Neuronal stem cell (in vitro differentiated cells): ENCODE results near the gene SRGN.
"Not testable (repeated sequence)": the region's sequence is repeated elsewhere in the genome, so short reads cannot be mapped to it uniquely, and the experiment has no call there.

Source experiments
- DNase-seq: peaks from one replicate; pipeline ENCODE4 v3.0.0-alpha.2; 2013; ENCODE audit warnings: low spot score
- H2AFZ ChIP-seq: one replicate; pipeline ENCODE4 v1.6.1; 2013; ENCODE audit warnings: mild to moderate bottlenecking, low read length, inconsistent platforms
- H2AK5ac ChIP-seq: 2 replicates; pipeline ENCODE4 v1.6.1; 2013; ENCODE audit warnings: low read depth, mild to moderate bottlenecking, inconsistent platforms, low read length, moderate library complexity, mixed read lengths
- H2BK120ac ChIP-seq: 2 replicates; pipeline ENCODE4 v1.6.1; 2013; ENCODE audit warnings: low read depth, mild to moderate bottlenecking, inconsistent platforms, low read length, moderate library complexity, mixed read lengths
- H2BK12ac ChIP-seq: one replicate; pipeline ENCODE4 v1.6.1; 2013; ENCODE audit warnings: low read length, inconsistent platforms
- H2BK15ac ChIP-seq: 2 replicates; pipeline ENCODE4 v1.6.1; 2013; ENCODE audit warnings: mild to moderate bottlenecking, low read length, inconsistent platforms, mixed read lengths
- H2BK5ac ChIP-seq: one replicate; pipeline ENCODE4 v1.6.1; 2013; ENCODE audit warnings: inconsistent platforms, mild to moderate bottlenecking, low read length, moderate library complexity
- H3K14ac ChIP-seq: one replicate; pipeline ENCODE4 v1.6.1; 2013; ENCODE audit warnings: low read length, inconsistent platforms
- H3K18ac ChIP-seq: 2 replicates; pipeline ENCODE4 v1.6.1; 2013; ENCODE audit warnings: low read length, inconsistent platforms
- H3K23ac ChIP-seq: 2 replicates; pipeline ENCODE4 v1.6.1; 2013; ENCODE audit warnings: low read depth, mild to moderate bottlenecking, mixed read lengths, low read length, inconsistent platforms; ENCODE audit not compliant: poor library complexity
- H3K27ac ChIP-seq: replicated peaks from 3 replicates; pipeline ENCODE4 v1.5.1; 2013; ENCODE audit warnings: low read length, inconsistent platforms
- H3K27me3 ChIP-seq, 3 experiments: 2 replicates each; pipeline ENCODE4 v1.6.1; 2013; ENCODE audit warnings: low read length in 3 of 3, mild to moderate bottlenecking in 2 of 3, inconsistent platforms in 1 of 3, low read depth in 1 of 3, mixed read lengths in 1 of 3, moderate library complexity in 1 of 3; ENCODE audit not compliant: control insufficient read depth in 3 of 3, insufficient read depth in 3 of 3
- H3K36me3 ChIP-seq, 2 donors: replicated peaks in 1 of 2; 2 replicates each; pipeline ENCODE4 v1.6.1; 2013; ENCODE audit warnings: low read length in 2 of 2; ENCODE audit not compliant: control insufficient read depth in 2 of 2, insufficient read depth in 2 of 2
- H3K4ac ChIP-seq: 2 replicates; pipeline ENCODE4 v1.6.1; 2013; ENCODE audit warnings: inconsistent platforms, mild to moderate bottlenecking, low read length, moderate library complexity
- H3K4me1 ChIP-seq, 2 donors: 1 replicate in 1 of 2; 2 replicates in 1 of 2; pipeline ENCODE4 v1.6.1; 2013; ENCODE audit warnings: low read length in 2 of 2, low read depth in 1 of 2; ENCODE audit not compliant: control insufficient read depth in 2 of 2, insufficient read depth in 1 of 2
- H3K4me2 ChIP-seq: one replicate; pipeline ENCODE4 v1.6.1; 2013; ENCODE audit warnings: mild to moderate bottlenecking, low read length, inconsistent platforms; ENCODE audit not compliant: insufficient read depth, poor library complexity, severe bottlenecking
- H3K4me3 ChIP-seq, 2 donors: 2 replicates each; pipeline ENCODE4 v1.5.1; 2013; ENCODE audit warnings: low read length in 2 of 2, mild to moderate bottlenecking in 2 of 2, inconsistent platforms in 1 of 2, moderate library complexity in 1 of 2
- H3K79me1 ChIP-seq: one replicate; pipeline ENCODE4 v1.6.1; 2013; ENCODE audit warnings: low read depth, mild to moderate bottlenecking, inconsistent platforms, low read length, moderate library complexity
- H3K9ac ChIP-seq: one replicate; pipeline ENCODE4 v1.6.1; 2013; ENCODE audit warnings: mild to moderate bottlenecking, low read depth, low read length, inconsistent platforms; ENCODE audit not compliant: poor library complexity
- H3K9me3 ChIP-seq, 2 donors: replicated peaks in 1 of 2; 2 replicates each; pipeline versions ENCODE3 to v1.6.1; 2013; ENCODE audit warnings: low read length in 2 of 2, mild to moderate bottlenecking in 2 of 2, inconsistent platforms in 1 of 2, low read depth in 1 of 2, mixed read lengths in 1 of 2, moderate library complexity in 1 of 2; ENCODE audit not compliant: control insufficient read depth in 2 of 2, insufficient read depth in 1 of 2
- H4K8ac ChIP-seq: one replicate; pipeline ENCODE4 v1.6.1; 2013; ENCODE audit warnings: low read depth, mild to moderate bottlenecking, inconsistent platforms, low read length, moderate library complexity
- H4K91ac ChIP-seq: one replicate; pipeline ENCODE4 v1.6.1; 2013; ENCODE audit warnings: low read length, low read depth, mild to moderate bottlenecking, inconsistent platforms; ENCODE audit not compliant: poor library complexity
- WGBS, 2 donors: extraction: QIAGEN DNeasy Blood & Tissue Kit; methylation state at CpG; one replicate each; pipeline ENCODE4 v1.1.7; 2013; ENCODE audit warnings: missing lambda C conversion rate in 2 of 2, mixed read lengths in 1 of 2; ENCODE audit not compliant: insufficient read length in 2 of 2, insufficient replicate concordance in 1 of 2; ENCODE audit errors: extremely low coverage in 2 of 2; 5-methylcytosine and 5-hydroxymethylcytosine counted together

The SRGN gene

DNA sequence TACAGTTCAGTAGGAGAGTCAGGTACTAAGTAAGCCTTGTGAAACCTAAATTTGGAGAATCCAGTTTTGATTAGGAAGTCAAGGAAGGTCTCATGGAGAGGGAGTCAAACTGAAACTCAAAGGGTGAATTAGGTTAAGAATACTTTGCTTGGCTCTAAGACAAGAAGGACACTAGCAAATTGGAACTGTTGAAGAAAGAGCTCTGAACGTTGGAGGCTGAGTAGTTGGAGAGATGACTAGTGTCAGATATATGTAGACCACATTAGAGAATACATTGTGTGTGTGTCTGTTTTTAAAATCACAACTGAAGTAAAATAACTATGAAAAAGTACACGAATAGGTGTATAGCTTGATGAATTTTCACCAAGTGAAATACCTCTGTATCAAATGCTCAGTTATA lies 42.3 kb downstream of the SRGN start:
- H3K14ac ChIP-seq, result no peak overlapping the region
- no peak overlapping the region for H2BK5ac ChIP-seq
- no peak overlapping the region for H3K27ac ChIP-seq
- peaks cover 2% of the 10 kb centered on the region for H3K79me1 ChIP-seq
- no peak overlapping the region for H2AK5ac ChIP-seq
- H3K4me3 ChIP-seq, result no peak overlapping the region
- H3K27me3 ChIP-seq, result no peaks in the 10 kb centered on the region
- DNase-seq, result no peak
- no peak overlapping the region for H3K4ac ChIP-seq
- H3K9ac ChIP-seq, result no peak overlapping the region
- H3K23ac ChIP-seq, result no peak overlapping the region
- no peak overlapping the region for H4K91ac ChIP-seq
- no peak overlapping the region for H2AFZ ChIP-seq
- no peak overlapping the region for H4K8ac ChIP-seq
- no CpG with 5 or more reads among the region's 2 CpGs for WGBS, 2 donors
- H2BK120ac ChIP-seq, result no peak overlapping the region
- H2BK15ac ChIP-seq, result no peak overlapping the region
- H3K4me1 ChIP-seq, result peaks cover 0 to under 1% of the 10 kb centered on the region in 2 donors
- H3K4me2 ChIP-seq, result no peak overlapping the region
- H3K9me3 ChIP-seq, result no peaks in the 10 kb centered on the region
- no peak overlapping the region for H2BK12ac ChIP-seq
- peaks cover 2 to 36% of the 10 kb centered on the region in 2 donors for H3K36me3 ChIP-seq
- no peak overlapping the region for H3K18ac ChIP-seq

- Histone ChIP-seq H3K4me1 (no peaks in the 10 kb centered on the region), H3K27ac (no peak overlapping the region), H2BK15ac (no peak overlapping the region), H3K27me3 (no peaks in the 10 kb centered on the region), H3K18ac (no peak overlapping the region), H2AFZ (no peak overlapping the region), H3K9ac (no peak overlapping the region), H4K8ac (no peak overlapping the region), H3K4me2 (no peak overlapping the region), H4K91ac (no peak overlapping the region), H3K14ac (no peak overlapping the region), H3K79me1 (no peaks in the 10 kb centered on the region), H3K4me3 (no peak overlapping the region), H2AK5ac (no peak overlapping the region), H2BK120ac (no peak overlapping the region), H2BK5ac (no peak overlapping the region), H2BK12ac (no peak overlapping the region), H3K9me3 (no peaks in the 10 kb centered on the region), H3K36me3 (peaks cover 2 to 41% of the 10 kb centered on the region in 2 donors), H3K23ac (no peak overlapping the region), H3K4ac (no peak overlapping the region)
- WGBS, 2 donors, result no CpG with 5 or more reads among the region's 2 CpGs
- no peak for DNase-seq
Measured at GRCh38 chr10:69139961-69140360, 52.1 kb downstream of the SRGN start.

- H3K4me1 ChIP-seq, result no peaks in the 10 kb centered on the region
Measured at GRCh38 chr10:69141304-69141703, 53.4 kb downstream of the SRGN start.

DNA sequence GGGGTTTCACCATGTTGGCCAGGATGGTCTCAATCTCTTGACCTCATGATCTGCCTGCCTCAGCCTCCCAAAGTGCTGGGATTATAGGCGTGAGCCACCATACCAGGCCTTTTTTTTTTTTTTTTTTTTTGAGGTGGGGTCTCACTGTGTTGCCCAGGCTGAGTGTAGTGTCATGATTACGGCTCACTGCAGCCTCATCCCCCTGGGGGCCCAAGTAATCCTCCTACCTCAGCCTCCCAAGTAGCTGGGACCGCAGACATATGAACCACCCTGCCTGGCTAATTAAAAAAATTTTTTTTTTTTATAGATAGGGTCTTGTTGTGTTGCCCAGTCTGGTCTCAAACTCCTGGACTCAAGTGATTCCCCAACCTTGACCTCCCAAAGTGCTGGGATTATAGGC lies 54.2 kb downstream of the SRGN start:
- not testable (repeated sequence) for H2AK5ac ChIP-seq, H3K79me1 ChIP-seq, H3K4me2 ChIP-seq, H2BK120ac ChIP-seq, H2BK15ac ChIP-seq, H3K4me1 ChIP-seq, H2AFZ ChIP-seq, H3K27me3 ChIP-seq, H3K14ac ChIP-seq, H3K4ac ChIP-seq, H3K18ac ChIP-seq, H3K9ac ChIP-seq, H3K27ac ChIP-seq, H2BK12ac ChIP-seq, H3K9me3 ChIP-seq, H2BK5ac ChIP-seq, H3K4me3 ChIP-seq, DNase-seq, H4K91ac ChIP-seq, H3K23ac ChIP-seq, H4K8ac ChIP-seq
- no CpG with 5 or more reads among the region's 3 CpGs for WGBS, 2 donors
- peaks cover 2 to 25% of the 10 kb centered on the region in 2 donors for H3K36me3 ChIP-seq

More at GRCh38 chr10:69141304-69141703, 53.4 kb downstream of the SRGN start:
- no peak overlapping the region for H3K9ac ChIP-seq
- no peak overlapping the region for H3K4me2 ChIP-seq
- no peak overlapping the region for H2AFZ ChIP-seq
- no peak overlapping the region for H3K4ac ChIP-seq
- H2BK5ac ChIP-seq, result no peak overlapping the region
- H2BK15ac ChIP-seq, result no peak overlapping the region
- no peak overlapping the region for H3K18ac ChIP-seq
- H3K36me3 ChIP-seq, result peaks cover 2 to 31% of the 10 kb centered on the region in 2 donors
- H3K9me3 ChIP-seq, result no peaks in the 10 kb centered on the region
- no peak overlapping the region for H2BK120ac ChIP-seq
- H2AK5ac ChIP-seq, result no peak overlapping the region
- H3K79me1 ChIP-seq, result no peaks in the 10 kb centered on the region
- H3K14ac ChIP-seq, result no peak overlapping the region
- no peak overlapping the region for H4K91ac ChIP-seq
- no peak for DNase-seq
- no peak overlapping the region for H2BK12ac ChIP-seq
- no peak overlapping the region for H3K23ac ChIP-seq
- no peak overlapping the region for H3K4me3 ChIP-seq
- H3K27me3 ChIP-seq, result no peaks in the 10 kb centered on the region
- WGBS, 2 donors, result no CpG with 5 or more reads among the region's 1 CpG
- no peak overlapping the region for H3K27ac ChIP-seq
- H4K8ac ChIP-seq, result no peak overlapping the region
